ENCODE measurements around the gene TEAD4. TPM values are rescaled to one million over a fixed set of nuclear protein-coding genes. Genes with fewer than 3 reads are reported as not detected.

TEAD4 gene
- total and polyA plus RNA-seq, 8 donors: 12.2 to 34.1 (median 13.8) TPM

GRCh38 chr12:3086211-3086610 is 127.0 kb downstream of the TEAD4 start:
- ATAC-seq (no peak), DNase-seq (no peak)
- no peaks in the 10 kb centered on the region for H3K27me3 ChIP-seq
- peaks cover 5 to 18% of the 10 kb centered on the region in 2 donors for H3K4me1 ChIP-seq
- H3K27ac ChIP-seq: peak overlapping the region in 1 of 2 donors; percentile 63
- TF ChIP-seq CTCF (IDR thresholded peaks at IDR 0.05): no peak
- intact Hi-C loops (cut with DNase I): no loop called here
- no peaks in the 10 kb centered on the region for H3K9me3 ChIP-seq
- no peaks in the 10 kb centered on the region for H3K36me3 ChIP-seq
- no peak overlapping the region for H3K4me3 ChIP-seq

GRCh38 chr12:3086729-3087323 is 127.6 kb downstream of the TEAD4 start:
- DNase-seq (no peak), ATAC-seq (no peak)
- peaks cover 5 to 18% of the 10 kb centered on the region in 2 donors for H3K4me1 ChIP-seq
- no peaks in the 10 kb centered on the region for H3K9me3 ChIP-seq
- no peaks in the 10 kb centered on the region for H3K27me3 ChIP-seq
- H3K4me3 ChIP-seq: no peak overlapping the region
- no peak for TF ChIP-seq CTCF (IDR thresholded peaks at IDR 0.05)
- H3K36me3 ChIP-seq: no peaks in the 10 kb centered on the region
- intact Hi-C loops (cut with DNase I): no loop called here
- peak overlapping the region in 1 of 2 donors; percentile 63 for H3K27ac ChIP-seq

GRCh38 chr12:3087758-3088650 is 128.8 kb downstream of the TEAD4 start:
- Histone ChIP-seq H3K4me3 (no peak overlapping the region), H3K36me3 (no peaks in the 10 kb centered on the region), H3K9me3 (no peaks in the 10 kb centered on the region), H3K27me3 (no peaks in the 10 kb centered on the region), H3K27ac (no peak overlapping the region), H3K4me1 (peaks cover 5 to 27% of the 10 kb centered on the region in 2 donors)
- ATAC-seq (no peak), DNase-seq (no peak)
- no peak for TF ChIP-seq CTCF (IDR thresholded peaks at IDR 0.05)
- intact Hi-C loops (cut with DNase I): no loop called here

GRCh38 chr12:3089588-3089987 is 130.4 kb downstream of the TEAD4 start:
- intact Hi-C loops (cut with DNase I): no loop called here
- H3K4me3 ChIP-seq: no peak overlapping the region
- no peaks in the 10 kb centered on the region for H3K9me3 ChIP-seq
- no peaks in the 10 kb centered on the region for H3K36me3 ChIP-seq
- H3K4me1 ChIP-seq: peaks cover 0 to 13% of the 10 kb centered on the region in 2 donors
- no peaks in the 10 kb centered on the region for H3K27me3 ChIP-seq
- no peak overlapping the region for H3K27ac ChIP-seq
- no peak for DNase-seq
- TF ChIP-seq CTCF (IDR thresholded peaks at IDR 0.05): no peak
- ATAC-seq: no peak

Other genes starting within 250 kb of the TEAD4 start
- gene FKBP4, start 164.4 kb upstream of the TEAD4 start, total RNA-seq: 10 to 100 TPM; 48.1 to 80.9 TPM
- 100 to 1,000 TPM in 1 of 6 donors, 10 to 100 TPM in 5; 63.0 to 110 (median 91.9) TPM for gene FKBP4, start 164.4 kb upstream of the TEAD4 start, polyA plus RNA-seq (ENCODE audit: insufficient read length in 6 of 6)
- 10 to 100 TPM; 29.0 to 32.1 TPM for gene ITFG2, start 146.7 kb upstream of the TEAD4 start, total RNA-seq
- 10 to 100 TPM; 60.4 to 77.9 (median 70.9) TPM for gene ITFG2, start 146.7 kb upstream of the TEAD4 start, polyA plus RNA-seq (ENCODE audit: insufficient read length in 6 of 6)
- gene NRIP2, start 124.4 kb upstream of the TEAD4 start, total RNA-seq: under 1 TPM; 0.79 to 0.96 TPM
- 1 to 10 TPM; 6.3 to 8.1 (median 7.4) TPM for gene NRIP2, start 124.4 kb upstream of the TEAD4 start, polyA plus RNA-seq (ENCODE audit: insufficient read length in 6 of 6)
- not detected for gene TEX52, start 102.4 kb upstream of the TEAD4 start, total RNA-seq
- 1 to 10 TPM; 1.9 to 4.6 (median 3.3) TPM for gene TEX52, start 102.4 kb upstream of the TEAD4 start, polyA plus RNA-seq (ENCODE audit: insufficient read length in 6 of 6)
- 10 to 100 TPM in 1 of 2 donors, 1 to 10 TPM in 1; 4.7 to 16.5 TPM for gene FOXM1, start 82.2 kb upstream of the TEAD4 start, total RNA-seq
- 10 to 100 TPM; 24.5 to 54.0 (median 30.7) TPM for gene FOXM1, start 82.2 kb upstream of the TEAD4 start, polyA plus RNA-seq (ENCODE audit: insufficient read length in 6 of 6)
- 10 to 100 TPM; 11.7 to 19.0 TPM for gene RHNO1, start 82.2 kb upstream of the TEAD4 start, total RNA-seq
- gene RHNO1, start 82.2 kb upstream of the TEAD4 start, polyA plus RNA-seq (ENCODE audit: insufficient read length in 6 of 6): 10 to 100 TPM; 30.0 to 44.4 (median 36.6) TPM
- 10 to 100 TPM; 15.3 to 18.0 TPM for gene TULP3, start 68.5 kb upstream of the TEAD4 start, total RNA-seq
- gene TULP3, start 68.5 kb upstream of the TEAD4 start, polyA plus RNA-seq (ENCODE audit: insufficient read length in 6 of 6): 10 to 100 TPM; 33.0 to 41.0 (median 38.4) TPM
- gene TSPAN9, start 118.0 kb downstream of the TEAD4 start, total RNA-seq: 10 to 100 TPM; 35.6 to 36.8 TPM
- gene TSPAN9, start 118.0 kb downstream of the TEAD4 start, polyA plus RNA-seq (ENCODE audit: insufficient read length in 6 of 6): 10 to 100 TPM; 77.2 to 98.6 (median 85.8) TPM